ENCODE data around the gene TMED9. TPM values are rescaled to one million over a fixed set of nuclear protein-coding genes. Genes with fewer than 3 reads are reported as not detected.

Gene TMED9
- total RNA-seq, 1 experiment from 2014 or later: 156 TPM

DNA sequence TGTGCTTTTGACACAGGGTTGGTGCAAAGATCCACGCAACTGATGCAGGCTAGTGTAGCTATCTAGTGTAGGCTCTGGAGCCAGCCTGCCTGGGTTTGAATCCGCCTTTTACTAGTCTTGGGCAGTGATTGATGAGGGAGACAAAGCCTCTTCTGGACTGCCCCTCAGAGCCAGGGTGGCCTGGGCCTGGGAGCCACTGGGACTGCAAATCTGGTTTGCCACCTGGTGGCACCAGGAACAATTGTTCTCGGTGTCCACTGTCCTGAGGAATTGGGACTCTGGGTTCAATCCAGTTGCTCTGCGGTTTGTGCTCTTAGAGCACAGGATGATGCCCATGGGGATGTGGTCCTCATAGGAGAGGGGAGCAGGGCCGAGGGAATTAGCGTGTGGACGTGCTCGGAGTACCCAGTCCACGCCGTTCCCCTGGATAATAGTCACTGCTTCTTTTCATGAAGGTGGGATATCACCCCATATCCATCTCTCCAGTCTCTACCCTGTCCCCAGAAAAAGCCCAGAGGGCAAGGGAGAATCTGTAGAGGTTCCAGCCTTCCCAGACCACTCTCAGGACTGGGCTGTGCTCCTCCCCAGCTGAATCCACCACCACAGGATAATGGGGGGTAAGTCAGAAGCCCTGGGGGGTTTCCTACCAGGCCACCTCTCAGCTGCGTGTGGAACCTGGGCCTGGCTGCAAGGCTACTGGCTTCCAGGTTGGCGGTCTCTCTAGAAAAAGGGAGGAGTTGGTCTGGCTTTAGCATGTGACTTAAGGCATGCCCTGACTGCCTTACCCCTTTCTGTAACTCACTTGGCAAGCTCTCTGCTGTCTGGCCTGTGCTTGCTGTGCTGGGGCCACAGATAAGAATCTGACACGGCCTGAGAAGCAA lies 9.8 kb downstream of the TMED9 start:
- Mint-ChIP-seq H3K27ac (no peak overlapping the region), H3K36me3 (ENCODE audit: insufficient read depth in 1 of 3, low read depth in 3 of 3) (peaks cover 2 to 25% (median 12%) of the 10 kb centered on the region in 3 experiments), H3K4me3 (peak overlapping the region; percentile 83 to 96), H3K9me3 (no peaks in the 10 kb centered on the region), H3K4me1 (peaks cover 13 to 19% of the 10 kb centered on the region in 2 experiments), H3K27me3 (ENCODE audit: low read depth) (peaks cover 11% of the 10 kb centered on the region)
- H3K4me2 ChIP-seq (ENCODE audit: insufficient read depth, insufficient read length, low read length): no peak overlapping the region
- WGBS (ENCODE audit: extremely low coverage, insufficient read length, low lambda C conversion rate): no CpG with 5 or more reads among the region's 13 CpGs
- H3K23ac ChIP-seq (ENCODE audit: insufficient read length, low read depth, low read length): no peak overlapping the region
- H3K4ac ChIP-seq (ENCODE audit: low read depth, low read length): no peak overlapping the region
- H3K9me3 ChIP-seq (ENCODE audit: control insufficient read depth, low read depth, low read length): no peaks in the 10 kb centered on the region
- no peak overlapping the region for H2AFZ ChIP-seq (ENCODE audit: low read length)
- H3K14ac ChIP-seq (ENCODE audit: insufficient read depth, low read length): no peak overlapping the region; the same call in 1 of the 2 replicates
- peaks cover 6% of the 10 kb centered on the region for H3K23me2 ChIP-seq (ENCODE audit: insufficient read length, low read depth, low read length, poor library complexity, severe bottlenecking)
- H4K8ac ChIP-seq (replicated peaks; ENCODE audit: insufficient read length, low read depth, low read length): no peak overlapping the region
- no peak overlapping the region for H3K56ac ChIP-seq (ENCODE audit: insufficient read length, low read depth, low read length)
- no peak for DNase-seq
- peaks cover 3% of the 10 kb centered on the region; the same call in 1 of the 2 replicates for H3K4me1 ChIP-seq (ENCODE audit: insufficient read depth, low read length)
- H2AK5ac ChIP-seq (ENCODE audit: insufficient read length, low read length): no peak overlapping the region
- no peak overlapping the region for H2BK20ac ChIP-seq (ENCODE audit: low read depth, low read length, poor library complexity, severe bottlenecking)
- no peaks in the 10 kb centered on the region for H3K27me3 ChIP-seq (ENCODE audit: insufficient read depth, low read length)
- no peak overlapping the region for H3K9ac ChIP-seq (ENCODE audit: extremely low read depth, insufficient read length, low read length)
- H2BK12ac ChIP-seq (ENCODE audit: insufficient read length, low read depth, low read length): no peak overlapping the region
- no peak overlapping the region for H3K27ac ChIP-seq (ENCODE audit: insufficient read length, low read depth, low read length)
- H3K79me1 ChIP-seq (ENCODE audit: insufficient read depth, low read depth, low read length, poor library complexity, severe bottlenecking): no peaks in the 10 kb centered on the region
- no peaks in the 10 kb centered on the region for H4K20me1 ChIP-seq (ENCODE audit: control insufficient read depth, insufficient read depth, insufficient read length)
- H3K18ac ChIP-seq (ENCODE audit: insufficient read length, low read depth, low read length): no peak overlapping the region
- H4K91ac ChIP-seq (ENCODE audit: insufficient read length, low read depth, low read length): no peak overlapping the region
- H3T11ph ChIP-seq (ENCODE audit: low read length): no peak overlapping the region
- no peak overlapping the region for H2BK120ac ChIP-seq (ENCODE audit: low read depth, low read length, poor library complexity, severe bottlenecking)
- TF ChIP-seq, protein P1, sequence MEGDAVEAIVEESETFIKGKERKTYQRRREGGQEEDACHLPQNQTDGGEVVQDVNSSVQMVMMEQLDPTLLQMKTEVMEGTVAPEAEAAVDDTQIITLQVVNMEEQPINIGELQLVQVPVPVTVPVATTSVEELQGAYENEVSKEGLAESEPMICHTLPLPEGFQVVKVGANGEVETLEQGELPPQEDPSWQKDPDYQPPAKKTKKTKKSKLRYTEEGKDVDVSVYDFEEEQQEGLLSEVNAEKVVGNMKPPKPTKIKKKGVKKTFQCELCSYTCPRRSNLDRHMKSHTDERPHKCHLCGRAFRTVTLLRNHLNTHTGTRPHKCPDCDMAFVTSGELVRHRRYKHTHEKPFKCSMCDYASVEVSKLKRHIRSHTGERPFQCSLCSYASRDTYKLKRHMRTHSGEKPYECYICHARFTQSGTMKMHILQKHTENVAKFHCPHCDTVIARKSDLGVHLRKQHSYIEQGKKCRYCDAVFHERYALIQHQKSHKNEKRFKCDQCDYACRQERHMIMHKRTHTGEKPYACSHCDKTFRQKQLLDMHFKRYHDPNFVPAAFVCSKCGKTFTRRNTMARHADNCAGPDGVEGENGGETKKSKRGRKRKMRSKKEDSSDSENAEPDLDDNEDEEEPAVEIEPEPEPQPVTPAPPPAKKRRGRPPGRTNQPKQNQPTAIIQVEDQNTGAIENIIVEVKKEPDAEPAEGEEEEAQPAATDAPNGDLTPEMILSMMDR (conservative IDR thresholded peaks at IDR 0.05): no peak; the same call in 2 of the 3 replicates
- no peak overlapping the region for H4K5ac ChIP-seq (ENCODE audit: insufficient read length, low read depth, low read length)
- H2BK5ac ChIP-seq (ENCODE audit: insufficient read length, low read length): no peak overlapping the region
- no peak overlapping the region for H2BK15ac ChIP-seq (ENCODE audit: low read depth, low read length)
- H3K79me2 ChIP-seq (ENCODE audit: insufficient read depth, low read length): no peaks in the 10 kb centered on the region
